AG09309 (cell line): ENCODE data around the gene CACNB2.

Experiments
- DNase-seq: peaks from one replicate; pipeline ENCODE4 v3.0.0-alpha.2; 2010; ENCODE audit warnings: low read depth
- H3K4me3 ChIP-seq: 2 replicates; pipeline ENCODE4 v1.5.1; 2011; ENCODE audit warnings: mild to moderate bottlenecking, low read depth, low read length, moderate library complexity; ENCODE audit not compliant: control insufficient read depth
- TF ChIP-seq, protein P1 (sequence below): IDR thresholded peaks from 2 replicates; pipeline ENCODE4 v1.5.1; 2011; ENCODE audit warnings: mild to moderate bottlenecking, low read depth, low read length, inconsistent platforms; ENCODE audit not compliant: insufficient read depth, control insufficient read depth; ENCODE audit errors: missing control alignments

CACNB2 gene

DNA sequence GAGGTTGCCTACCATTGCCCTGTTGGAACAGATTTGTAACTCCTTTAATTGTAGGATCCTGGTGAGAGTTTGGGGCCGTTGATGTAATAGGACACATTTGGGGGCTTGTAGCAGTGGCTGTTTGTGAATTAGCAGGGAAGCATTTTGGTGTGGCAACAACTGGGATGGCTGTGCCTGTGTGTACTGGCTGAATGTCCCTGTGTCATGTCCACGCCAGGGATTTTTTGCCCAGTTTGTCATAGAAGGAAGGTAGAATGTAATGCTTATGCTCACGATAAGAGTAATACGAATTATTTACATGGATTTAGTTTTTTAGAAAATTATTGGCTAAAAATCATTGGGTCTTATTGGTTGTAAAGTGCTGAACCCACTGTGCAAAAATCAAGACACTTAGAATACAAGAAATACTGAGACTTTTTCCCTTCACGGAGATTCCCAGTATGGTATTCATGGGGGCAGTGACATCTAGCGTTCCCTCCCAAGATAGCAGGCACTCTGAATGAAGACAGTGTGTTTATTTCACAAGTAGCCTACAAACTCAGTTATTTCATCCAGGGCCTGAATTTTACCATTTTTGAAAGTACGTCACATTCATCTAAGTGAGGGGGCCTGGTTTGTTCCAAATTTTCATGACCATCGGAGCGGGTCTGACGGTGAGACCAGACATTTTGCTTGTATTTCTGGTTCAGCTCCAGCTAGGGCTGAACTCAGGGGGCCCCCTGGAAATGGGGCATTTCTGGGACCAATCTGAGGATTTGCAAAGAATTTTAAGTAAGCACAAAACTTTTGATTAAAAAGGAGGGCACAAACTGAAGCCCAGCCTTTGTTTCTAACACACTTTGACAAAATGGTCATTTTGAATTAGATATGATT, 74.7 kb downstream of the CACNB2 start:
- H3K4me3 ChIP-seq = no peak overlapping the region
- TF ChIP-seq, protein P1, sequence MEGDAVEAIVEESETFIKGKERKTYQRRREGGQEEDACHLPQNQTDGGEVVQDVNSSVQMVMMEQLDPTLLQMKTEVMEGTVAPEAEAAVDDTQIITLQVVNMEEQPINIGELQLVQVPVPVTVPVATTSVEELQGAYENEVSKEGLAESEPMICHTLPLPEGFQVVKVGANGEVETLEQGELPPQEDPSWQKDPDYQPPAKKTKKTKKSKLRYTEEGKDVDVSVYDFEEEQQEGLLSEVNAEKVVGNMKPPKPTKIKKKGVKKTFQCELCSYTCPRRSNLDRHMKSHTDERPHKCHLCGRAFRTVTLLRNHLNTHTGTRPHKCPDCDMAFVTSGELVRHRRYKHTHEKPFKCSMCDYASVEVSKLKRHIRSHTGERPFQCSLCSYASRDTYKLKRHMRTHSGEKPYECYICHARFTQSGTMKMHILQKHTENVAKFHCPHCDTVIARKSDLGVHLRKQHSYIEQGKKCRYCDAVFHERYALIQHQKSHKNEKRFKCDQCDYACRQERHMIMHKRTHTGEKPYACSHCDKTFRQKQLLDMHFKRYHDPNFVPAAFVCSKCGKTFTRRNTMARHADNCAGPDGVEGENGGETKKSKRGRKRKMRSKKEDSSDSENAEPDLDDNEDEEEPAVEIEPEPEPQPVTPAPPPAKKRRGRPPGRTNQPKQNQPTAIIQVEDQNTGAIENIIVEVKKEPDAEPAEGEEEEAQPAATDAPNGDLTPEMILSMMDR = peak; percentile 87
- DNase-seq = no peak

DNA sequence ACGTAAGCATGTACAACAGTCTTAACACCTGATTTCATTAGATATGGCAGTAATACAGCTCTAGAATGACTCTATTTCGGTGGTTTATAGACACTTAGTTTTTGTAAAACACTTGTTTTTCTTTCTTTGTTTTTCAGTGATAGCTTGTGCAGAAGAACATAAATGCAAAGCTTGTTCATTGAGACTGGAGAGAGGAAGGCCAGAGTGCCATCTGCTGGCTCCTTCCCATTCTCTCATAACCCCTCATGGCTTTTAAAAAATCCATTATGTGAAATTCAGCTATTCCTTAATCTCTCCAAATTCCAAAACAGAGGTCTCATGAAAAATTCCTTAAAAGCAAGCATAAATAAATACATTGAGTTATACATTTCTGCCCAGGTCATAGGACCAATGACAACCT, 76.3 kb downstream of the CACNB2 start:
- no peak for DNase-seq
- H3K4me3 ChIP-seq = no peak overlapping the region
- TF ChIP-seq, protein P1 = peak; percentile 63

DNA sequence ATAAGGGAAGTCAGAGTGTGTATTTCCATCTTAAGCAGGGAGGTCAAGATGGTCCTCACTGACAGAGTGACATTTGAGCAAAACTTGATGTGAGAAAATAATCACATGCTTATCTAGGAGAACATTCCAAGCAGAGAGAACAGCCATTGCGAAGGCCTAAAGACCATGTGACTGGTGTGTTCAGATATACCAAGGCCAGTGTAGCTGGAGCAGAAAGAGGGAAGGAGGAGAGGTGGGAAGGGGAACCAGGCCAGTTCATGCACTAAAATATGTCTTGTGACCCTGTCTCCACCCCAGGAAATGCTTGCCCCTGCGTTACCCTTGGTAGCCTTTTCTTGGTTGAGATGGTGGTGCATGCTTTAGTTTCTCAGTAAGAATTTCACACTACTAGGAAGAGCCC, 77.4 kb downstream of the CACNB2 start:
- TF ChIP-seq, protein P1 = no peak
- DNase-seq = no peak
- H3K4me3 ChIP-seq = no peak overlapping the region

DNA sequence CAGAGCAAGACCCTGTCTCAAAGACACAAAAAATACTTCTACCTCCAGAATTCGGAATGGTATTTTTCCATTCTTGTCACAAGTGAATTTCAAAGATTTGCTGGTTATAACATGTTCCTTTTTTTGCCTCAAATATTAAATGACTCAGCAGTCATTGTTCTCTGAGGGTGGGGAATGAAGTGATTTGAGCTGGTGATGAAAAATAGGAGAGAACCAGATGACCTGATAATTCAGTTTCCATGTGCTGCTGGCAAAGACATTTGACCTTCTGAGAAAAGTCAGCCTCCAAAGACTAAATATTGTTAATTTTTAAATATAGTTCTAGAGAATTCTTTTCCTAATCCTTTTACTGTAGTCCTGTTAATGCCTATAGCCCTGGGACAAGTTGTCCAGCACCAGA, 78.9 kb downstream of the CACNB2 start:
- H3K4me3 ChIP-seq = no peak overlapping the region
- no peak for DNase-seq
- TF ChIP-seq, protein P1 = no peak

DNA sequence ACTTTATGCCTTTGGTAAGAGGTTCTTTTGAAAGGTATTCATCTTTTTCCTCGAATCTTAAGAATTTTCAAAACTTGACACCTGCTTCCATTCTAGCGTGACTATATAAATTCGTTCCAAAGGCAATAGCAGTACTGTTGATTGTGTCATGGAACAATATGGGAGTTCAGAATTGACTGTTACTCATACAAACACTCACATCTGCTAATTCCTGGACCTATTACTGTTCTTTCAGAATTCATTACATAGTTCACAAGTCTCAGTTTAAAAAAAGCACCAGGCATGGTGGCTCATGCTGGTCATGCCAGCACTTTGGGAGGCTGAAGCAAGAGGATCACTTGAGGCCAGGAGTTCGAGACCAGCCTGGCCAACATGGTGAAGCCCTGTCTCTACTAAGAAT, 80.9 kb downstream of the CACNB2 start:
- no peak for DNase-seq
- no peak overlapping the region for H3K4me3 ChIP-seq
- TF ChIP-seq, protein P1 = no peak

DNA sequence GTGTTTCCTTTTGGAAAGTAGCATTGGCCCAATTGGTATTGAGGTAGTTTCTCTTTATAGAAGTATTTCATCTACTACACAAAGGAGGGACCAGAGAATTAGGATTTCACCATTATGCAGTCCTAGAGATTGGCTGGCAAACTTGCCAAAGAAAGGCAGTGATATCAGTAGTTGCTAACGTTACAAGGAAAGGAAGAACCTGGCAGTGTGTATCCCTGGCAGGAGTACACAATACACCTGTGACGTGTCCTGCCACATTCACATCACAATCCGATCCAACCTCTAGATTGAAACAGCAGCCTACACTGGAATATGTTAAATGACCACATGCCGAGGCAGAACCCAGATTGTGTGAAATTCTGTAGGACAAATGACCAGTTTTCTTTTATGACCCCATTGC, 81.7 kb downstream of the CACNB2 start:
- DNase-seq = no peak
- TF ChIP-seq, protein P1 = no peak
- H3K4me3 ChIP-seq = no peak overlapping the region
